K562 (cell line): Measurements from ENCODE around the gene CHML. TPM values are rescaled to one million over a fixed set of nuclear protein-coding genes. Genes with fewer than 3 reads are reported as not detected.

Experiments used
- ATAC-seq: fragments of 200-7000 bp; cut with Tn5 transposase; 3 replicates; pipeline ENCODE4 v1.9.1; 2020; ENCODE audit warnings: moderate library complexity
- BruUV-seq: library from RNA; stranded (reverse); fragments of 400-500 nt; replicated peaks from 2 replicates; lab custom pipeline; 2021; lab: Mats Ljungman, UMichigan
- CTCF ChIA-PET: fragments of 300-600 bp; formaldehyde crosslinking; extraction: SDS; loops from one replicate; lab custom pipeline; 2021; ENCODE audit warnings: low intra/inter-chr PET ratio; lab: Yijun Ruan, JAX
- POLR2A ChIA-PET: fragments of 300-600, 350-650 bp; sonication (Branson Sonifier 250); formaldehyde crosslinking; extraction: SDS; loops from one replicate; lab custom pipeline; 2021; ENCODE audit warnings: antibody characterized with exemption, inconsistent platforms; lab: Yijun Ruan, JAX
- DNase-seq, 4 experiments: peaks; one replicate each; pipeline versions ENCODE4 v3.0.0 to v3.0.0-alpha.2; 2011 to 2018; ENCODE audit warnings: low spot score in 3 of 4, mixed read lengths in 3 of 4; ENCODE audit errors: extremely low read depth in 1 of 4
- FAIRE-seq: peaks from 2 replicates; lab custom pipeline; 2011; peaks lifted over from hg19 to GRCh38; lab: Jason Lieb, UNC
- H2AFZ ChIP-seq: 2 replicates; pipeline ENCODE4 v1.6.0; 2011; ENCODE audit warnings: low read depth, low read length, control low read depth, inconsistent platforms
- H3K27ac ChIP-seq: fragments of 200-600 bp; 3 replicates; pipeline ENCODE4 v1.8.0; 2011; ENCODE audit warnings: low read depth, mild to moderate bottlenecking, control low read depth, inconsistent platforms, low read length, moderate library complexity, mixed read lengths; ENCODE audit errors: extremely low read depth
- H3K27me3 ChIP-seq, 2 experiments: fragments of 300-600 bp in 1 of 2; 2 replicates in 1 of 2; 3 replicates in 1 of 2; pipeline versions ENCODE4 v1.6.0 to v1.8.0; 2011; ENCODE audit warnings: inconsistent platforms in 2 of 2, low read length in 2 of 2, mild to moderate bottlenecking in 1 of 2, mixed read lengths in 1 of 2, moderate library complexity in 1 of 2; ENCODE audit not compliant: control insufficient read depth in 2 of 2, insufficient read depth in 2 of 2
- H3K36me3 ChIP-seq: fragments of 300-600 bp; 3 replicates; pipeline ENCODE4 v1.8.0; 2011; ENCODE audit warnings: mild to moderate bottlenecking, low read length, inconsistent platforms; ENCODE audit not compliant: control insufficient read depth, insufficient read depth
- H3K4me1 ChIP-seq, 2 experiments: fragments of 200-600 bp in 1 of 2; replicated peaks in 1 of 2; 2 replicates in 1 of 2; 3 replicates in 1 of 2; pipeline versions ENCODE4 v1.5.1 to v1.8.0; 2011; ENCODE audit warnings: inconsistent platforms in 2 of 2, low read length in 2 of 2, mild to moderate bottlenecking in 1 of 2, mixed read lengths in 1 of 2, moderate library complexity in 1 of 2; ENCODE audit not compliant: control insufficient read depth in 2 of 2, insufficient read depth in 2 of 2
- H3K4me2 ChIP-seq: 2 replicates; pipeline ENCODE4 v1.6.1; 2011; ENCODE audit warnings: low read length, control low read depth, inconsistent platforms, mixed read lengths; ENCODE audit not compliant: insufficient read depth
- H3K4me3 ChIP-seq: fragments of 200-600 bp; sonication (generic), shearing (Covaris generic); 2 replicates; pipeline ENCODE4 v1.5.1; 2016; ENCODE audit warnings: control low read depth, inconsistent platforms
- H3K79me2 ChIP-seq: fragments of 200-600 bp; 3 replicates; pipeline ENCODE4 v1.8.0; 2011; ENCODE audit warnings: low read length, inconsistent platforms; ENCODE audit not compliant: control insufficient read depth, insufficient read depth
- H3K9ac ChIP-seq, 2 experiments: 2 replicates each; pipeline versions ENCODE4 v1.6.0 to v1.6.1; 2011; ENCODE audit warnings: low read depth in 2 of 2, low read length in 2 of 2, control low read depth in 1 of 2, inconsistent platforms in 1 of 2, mild to moderate bottlenecking in 1 of 2, mixed read lengths in 1 of 2; ENCODE audit not compliant: insufficient read depth in 1 of 2
- H3K9me1 ChIP-seq: one replicate; pipeline ENCODE4 v1.6.0; 2011; ENCODE audit warnings: inconsistent platforms, mild to moderate bottlenecking, low read length, moderate library complexity; ENCODE audit not compliant: control insufficient read depth, insufficient read depth
- H3K9me3 ChIP-seq: replicated peaks from 2 replicates; pipeline ENCODE4 v1.5.1; 2011; ENCODE audit warnings: low read depth, low read length, inconsistent platforms; ENCODE audit not compliant: control insufficient read depth, insufficient read depth
- H4K20me1 ChIP-seq: replicated peaks from 2 replicates; pipeline ENCODE4 v1.6.1; 2011; ENCODE audit warnings: low read length, inconsistent platforms, mixed read lengths; ENCODE audit not compliant: control insufficient read depth, insufficient read depth
- ARNT ChIP-seq, 2 experiments: fragments of 450-650 bp; IDR thresholded peaks; 2 replicates each; pipeline ENCODE4 v1.6.1; 2016; ENCODE audit warnings: mild to moderate bottlenecking in 1 of 2
- GATA2 ChIP-seq: sonication (generic); formaldehyde crosslinking; IDR thresholded peaks from 2 replicates; pipeline ENCODE4 v1.4.0; 2020; ENCODE audit warnings: mild to moderate bottlenecking, missing genetic modification reagents
- GMEB1 ChIP-seq: fragments of 250-450 bp; sonication (Bioruptor Pico); IDR thresholded peaks from 2 replicates; pipeline ENCODE4 v1.4.0; 2020; ENCODE audit warnings: mild to moderate bottlenecking
- HMGN3 ChIP-seq: IDR thresholded peaks from 2 replicates; pipeline ENCODE4 v1.6.1; 2011; ENCODE audit warnings: borderline replicate concordance, low read depth, mild to moderate bottlenecking, mixed read lengths, low read length; ENCODE audit not compliant: insufficient read length; ENCODE audit errors: extremely low read depth
- JUND ChIP-seq, 2 experiments: IDR thresholded peaks; 2 replicates in 1 of 2; 3 replicates in 1 of 2; pipeline ENCODE4 v1.6.1; 2011; ENCODE audit warnings: borderline replicate concordance in 2 of 2, low read depth in 2 of 2, low read length in 2 of 2, improper control_type of control experiment in 1 of 2, missing biosample characterization in 1 of 2, missing genetic modification characterization in 1 of 2, missing genetic modification reagents in 1 of 2
- NFXL1 ChIP-seq: fragments of 450-650 bp; formaldehyde crosslinking; IDR thresholded peaks from 2 replicates; pipeline ENCODE4 v1.4.0; 2021; ENCODE audit warnings: mild to moderate bottlenecking
- PTRF ChIP-seq: fragments of 450-650 bp; IDR thresholded peaks from 2 replicates; pipeline ENCODE4 v1.6.1; 2016; ENCODE audit warnings: mild to moderate bottlenecking, missing genetic modification characterization, missing compliant biosample characterization
- RBM34 ChIP-seq: fragments of 200-400 bp; formaldehyde crosslinking; IDR thresholded peaks from 2 replicates; pipeline ENCODE4 v1.6.1; 2018; ENCODE audit warnings: low read length, borderline replicate concordance; ENCODE audit not compliant: insufficient read depth
- RREB1 ChIP-seq: fragments of 250-450 bp; sonication (Bioruptor Pico); IDR thresholded peaks from 2 replicates; pipeline ENCODE4 v1.4.0; 2020
- SP1 ChIP-seq: sonication (generic); formaldehyde crosslinking; IDR thresholded peaks from 2 replicates; pipeline ENCODE4 v1.8.1; 2022; ENCODE audit warnings: mild to moderate bottlenecking, missing genetic modification reagents
- ZBTB17 ChIP-seq: fragments of 450-650 bp; formaldehyde crosslinking; IDR thresholded peaks from 2 replicates; pipeline ENCODE4 v1.4.0; 2020; ENCODE audit warnings: mild to moderate bottlenecking
- ZNF395 ChIP-seq: fragments of 200-800 bp; sonication (Bioruptor generic); IDR thresholded peaks from 2 replicates; pipeline ENCODE4 v1.6.1; 2017; ENCODE audit warnings: missing genetic modification characterization, missing compliant biosample characterization
- ZNF76 ChIP-seq: fragments of 250-450 bp; sonication (Bioruptor Pico); IDR thresholded peaks from 2 replicates; pipeline ENCODE4 v1.4.0; 2020; ENCODE audit warnings: mild to moderate bottlenecking, moderate library complexity, borderline replicate concordance
- WGBS: fragments of 100-300 bp; shearing (Covaris generic); methylation state at CpG from one replicate; pipeline ENCODE4 v1.1.6; 2016; ENCODE audit warnings: low coverage, mixed read lengths; ENCODE audit not compliant: insufficient coverage; ENCODE audit errors: missing lambda C conversion rate; 5-methylcytosine and 5-hydroxymethylcytosine counted together
- in situ Hi-C: fragments of 300-500 bp; cut with MboI; formaldehyde crosslinking; loops from 4 replicates; pipeline ENCODE4 v1.15.0; 2018; ENCODE audit warnings: inconsistent platforms, mixed read lengths
- intact Hi-C: fragments of 100-400 bp; cut with micrococcal nuclease; formaldehyde crosslinking; loops from 2 replicates; pipeline ENCODE4 v1.14.2; 2022
- polyA plus RNA-seq, 8 experiments: library from polyadenylated mRNA; depleted of rRNA in 4 of 8; stranded (reverse) in 5 of 8; unstranded in 3 of 8; fragments of >200 nt; fragmentation: Nextera tagmentation in 2 of 8; fragmentation: Illumina TruSeq in 1 of 8; extraction: Ambion mirVana in 2 of 8; extraction: Trizol in 1 of 8; gene quantifications; 2 replicates each; pipeline versions ENCODE4 v1.2.1 to v1.2.3, GENCODE V29; 2011 to 2014; ENCODE audit warnings: inconsistent platforms in 1 of 8, missing spikeins in 1 of 8
- total RNA-seq, 7 experiments: library from RNA; depleted of rRNA in 6 of 7; stranded (reverse); fragments of >200 nt in 6 of 7; fragmentation: Illumina TruSeq in 2 of 7; extraction: Trizol in 2 of 7; gene quantifications; 2 replicates each; pipeline versions ENCODE4 v1.2.1 to v1.2.3, GENCODE V29; 2011 to 2021; ENCODE audit warnings: low replicate concordance in 1 of 7

The CHML gene
- total and polyA plus RNA-seq, 9 of the 15 experiments (the other 6 are each of a cell fraction or from before 2014, with no cell fraction given), result 13.0 to 88.3 (median 62.8) TPM

GRCh38 chr1:241614144-241614543 is 26.0 kb downstream of the CHML start:
- DNase-seq (no peak), FAIRE-seq (no peak), ATAC-seq (no peak)
- Histone ChIP-seq H4K20me1 (no peaks in the 10 kb centered on the region), H3K36me3 (peaks cover 2% of the 10 kb centered on the region; the same call in 1 of the 3 replicates), H3K27me3 (no peaks in the 10 kb centered on the region), H2AFZ (no peak overlapping the region), H3K4me2 (no peak overlapping the region), H3K27ac (no peak overlapping the region), H3K9me3 (no peaks in the 10 kb centered on the region), H3K9ac (no peak overlapping the region), H3K4me3 (no peak overlapping the region), H3K79me2 (no peaks in the 10 kb centered on the region), H3K9me1 (no peaks in the 10 kb centered on the region), H3K4me1 (peaks cover 7 to 19% of the 10 kb centered on the region in 2 experiments)
- BruUV-seq, result no TSS peak
- in situ Hi-C loops, result loop anchor here (25.0 kb wide), 1 partner anchor 373 kb away; the partner anchor contains the start of gene MAP1LC3C
- intact Hi-C loops, result no loop called here
- ChIA-PET CTCF (no interaction called here), POLR2A (interaction anchor here (0.7 to 0.8 kb wide), 2 partner anchors 11 to 13 kb away, joined by 3 to 4 read pairs; no protein-coding TSS in a partner anchor)
- WGBS, result 85% methylated on average over 4 of the region's 4 CpGs
- TF ChIP-seq GATA2 (CRISPR knock-in tag) (no peak), ARNT (IDR thresholded peaks at IDR 0.05) (no peak), SP1 (CRISPR knock-in tag) (no peak), GMEB1 (CRISPR knock-in tag) (no peak), ZNF76 (CRISPR knock-in tag) (no peak), HMGN3 (no peak), ZBTB17 (CRISPR knock-in tag) (no peak), PTRF (tag) (no peak), RREB1 (CRISPR knock-in tag) (no peak), JUND (IDR thresholded peaks at IDR 0.05; ENCODE audit: borderline replicate concordance, low read depth, low read length) (no peak), JUND (tag; IDR thresholded peaks at IDR 0.05; ENCODE audit: borderline replicate concordance, low read depth, low read length) (no peak), RBM34 (no peak), ZNF395 (CRISPR knock-in tag) (no peak), NFXL1 (CRISPR knock-in tag) (no peak)
